IPS-18c (cell line): ENCODE data around the gene PTPN20.
"Not testable (repeated sequence)": the region's sequence is repeated elsewhere in the genome, so short reads cannot be mapped to it uniquely, and the experiment has no call there.

Source experiments
- H3K4me3 ChIP-seq: 2 replicates; pipeline ENCODE4 v1.7.0; 2013; ENCODE audit warnings: low read depth, mild to moderate bottlenecking, low read length, moderate library complexity; ENCODE audit not compliant: insufficient read depth
- H3K9me3 ChIP-seq: one replicate; pipeline ENCODE4 v1.6.1; 2013; ENCODE audit warnings: mild to moderate bottlenecking, low read length, moderate library complexity; ENCODE audit not compliant: control insufficient read depth, insufficient read depth

Gene PTPN20

GRCh38 chr10:46911144-46911876, at the start of gene PTPN20:
PTPN20 (plus strand) TSS chr10:46911428; CDS start chr10:46932500, 21,072 bp downstream.
- not testable (repeated sequence) for H3K9me3 ChIP-seq, H3K4me3 ChIP-seq

- H3K9me3 ChIP-seq, H3K4me3 ChIP-seq: not testable (repeated sequence)
Observed at GRCh38 chr10:46869716-46870115, 41.5 kb upstream of the PTPN20 start.

- not testable (repeated sequence) for H3K4me3 ChIP-seq, H3K9me3 ChIP-seq
Observed at GRCh38 chr10:46871583-46871982, 39.6 kb upstream of the PTPN20 start.

- H3K9me3 ChIP-seq, H3K4me3 ChIP-seq: not testable (repeated sequence)
Observed at GRCh38 chr10:46875304-46875703, 35.9 kb upstream of the PTPN20 start.

- not testable (repeated sequence) for H3K4me3 ChIP-seq, H3K9me3 ChIP-seq
Observed at GRCh38 chr10:46876773-46877172, 34.5 kb upstream of the PTPN20 start.

- not testable (repeated sequence) for H3K4me3 ChIP-seq, H3K9me3 ChIP-seq
Observed at GRCh38 chr10:46878761-46879160, 32.5 kb upstream of the PTPN20 start.

- H3K9me3 ChIP-seq, H3K4me3 ChIP-seq: not testable (repeated sequence)
Observed at GRCh38 chr10:46890813-46891611, 20.2 kb upstream of the PTPN20 start.

- H3K4me3 ChIP-seq, H3K9me3 ChIP-seq: not testable (repeated sequence)
Observed at GRCh38 chr10:46896762-46897692, 14.2 kb upstream of the PTPN20 start.

- not testable (repeated sequence) for H3K4me3 ChIP-seq, H3K9me3 ChIP-seq
Observed at GRCh38 chr10:46901247-46901646, 10.0 kb upstream of the PTPN20 start.

- H3K4me3 ChIP-seq: not testable (repeated sequence)
Observed at GRCh38 chr10:46903874-46904273, 7.4 kb upstream of the PTPN20 start.

GRCh38 chr10:46906359-46906758, 4.9 kb upstream of the PTPN20 start:
- H3K4me3 ChIP-seq, H3K9me3 ChIP-seq: not testable (repeated sequence)

More at GRCh38 chr10:46903874-46904273, 7.4 kb upstream of the PTPN20 start:
- H3K9me3 ChIP-seq: not testable (repeated sequence)

- H3K4me3 ChIP-seq, H3K9me3 ChIP-seq: not testable (repeated sequence)
Observed at GRCh38 chr10:46907185-46908117, 3.8 kb upstream of the PTPN20 start.

GRCh38 chr10:46922498-46922897, 11.3 kb downstream of the PTPN20 start:
- H3K4me3 ChIP-seq, H3K9me3 ChIP-seq: not testable (repeated sequence)

- H3K9me3 ChIP-seq: not testable (repeated sequence)
Observed at GRCh38 chr10:46925156-46925555, 13.9 kb downstream of the PTPN20 start.

GRCh38 chr10:46925853-46926252, 14.6 kb downstream of the PTPN20 start:
- H3K4me3 ChIP-seq, H3K9me3 ChIP-seq: not testable (repeated sequence)

More at GRCh38 chr10:46925156-46925555, 13.9 kb downstream of the PTPN20 start:
- not testable (repeated sequence) for H3K4me3 ChIP-seq

GRCh38 chr10:46928810-46929209, 17.6 kb downstream of the PTPN20 start:
- not testable (repeated sequence) for H3K9me3 ChIP-seq, H3K4me3 ChIP-seq
